Right renal pelvis (tissue), 4 donors: ENCODE results near the gene STARD9. TPM values are rescaled to one million over a fixed set of nuclear protein-coding genes. Genes with fewer than 3 reads are reported as not detected.
"Not testable (repeated sequence)": the region's sequence is repeated elsewhere in the genome, so short reads cannot be mapped to it uniquely, and the experiment has no call there.

Source experiments
- DNase-seq, 4 donors: peaks; one replicate each; pipeline ENCODE4 v3.0.0-alpha.2; 2013; ENCODE audit warnings: low read depth in 4 of 4, low spot score in 3 of 4, missing footprints in 1 of 4
- polyA plus RNA-seq, 4 donors: library from polyadenylated mRNA; unstranded; fragments of 120-200 nt; gene quantifications; one replicate each; pipeline ENCODE4 v1.2.1, GENCODE V29; 2013; ENCODE audit not compliant: insufficient read length in 4 of 4

STARD9 gene
- polyA plus RNA-seq: 10 to 100 TPM in 1 of 4 donors, 1 to 10 TPM in 3; 8.0 to 10.2 (median 8.4) TPM

GRCh38 chr15:42575188-42576039, at the start of gene STARD9:
TSS of gene STARD9 (plus strand) at chr15:42575606. CDS start at chr15:42575716, 110 bp downstream.
- peak; percentile 94 to 97 (median 95) for DNase-seq

DNA sequence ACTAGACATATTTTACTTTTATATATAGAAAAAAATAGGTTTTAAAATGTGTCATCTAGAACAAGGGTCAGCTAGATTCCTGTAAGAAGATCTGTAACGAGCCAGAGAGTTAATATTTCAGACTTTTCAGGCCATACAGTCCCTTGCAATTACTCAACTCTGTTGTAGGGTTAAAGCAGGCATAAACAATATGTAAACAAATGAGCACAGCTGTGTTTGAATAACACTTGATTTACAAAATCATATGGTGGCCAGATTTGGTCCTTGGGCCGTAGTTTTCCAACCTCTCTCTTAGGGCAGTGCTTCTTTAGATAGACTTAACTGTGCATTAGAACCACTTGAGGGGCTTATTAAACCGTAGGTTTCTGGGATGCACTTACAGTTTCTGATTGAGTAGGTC, 46.4 kb upstream of the STARD9 start:
- DNase-seq: no peak

DNA sequence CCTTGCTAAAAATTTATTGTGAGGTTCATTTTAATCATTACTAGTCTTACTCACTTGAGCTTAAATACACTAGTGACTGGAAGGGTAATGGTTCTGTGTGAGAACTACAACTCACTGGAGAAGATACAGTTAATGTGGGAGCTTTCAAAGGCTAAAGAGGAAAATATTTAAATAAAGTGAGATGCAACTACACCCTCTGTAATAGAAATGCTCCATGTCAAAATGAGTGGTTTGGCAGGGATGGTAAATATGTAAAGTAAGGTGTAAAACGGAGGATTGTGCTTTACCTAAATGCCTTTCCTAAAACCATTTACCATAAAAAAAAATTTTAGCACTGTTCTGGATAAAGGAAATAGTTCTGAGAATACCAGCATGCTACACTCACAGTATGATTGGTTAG, 42.2 kb upstream of the STARD9 start:
- DNase-seq: no peak

GRCh38 chr15:42544853-42545629, 30.4 kb upstream of the STARD9 start:
- no peak for DNase-seq

GRCh38 chr15:42547918-42548248, 27.5 kb upstream of the STARD9 start:
- no peak for DNase-seq

- DNase-seq: peak; percentile 73 to 90 (median 78)
These were observed 27.0 kb upstream of the STARD9 start, which contains the start of the genes HAUS2 and LRRC57 for GRCh38 chr15:42548249-42549031. TSS of gene HAUS2 (plus strand) at chr15:42548838. CDS start at chr15:42548873, 35 bp downstream. TSS of gene LRRC57 (minus strand) at chr15:42548793. CDS start at chr15:42548434, 359 bp downstream.

- DNase-seq: peak in 1 of 4 donors; percentile 23
These were observed 26.3 kb upstream of the STARD9 start for GRCh38 chr15:42549032-42549491.

- no peak for DNase-seq
These were observed 25.5 kb upstream of the STARD9 start for GRCh38 chr15:42549741-42550392.

- no peak for DNase-seq
These were observed 21.9 kb upstream of the STARD9 start for GRCh38 chr15:42553554-42553953.

GRCh38 chr15:42556550-42557207, 18.7 kb upstream of the STARD9 start:
- not testable (repeated sequence) for DNase-seq

DNA sequence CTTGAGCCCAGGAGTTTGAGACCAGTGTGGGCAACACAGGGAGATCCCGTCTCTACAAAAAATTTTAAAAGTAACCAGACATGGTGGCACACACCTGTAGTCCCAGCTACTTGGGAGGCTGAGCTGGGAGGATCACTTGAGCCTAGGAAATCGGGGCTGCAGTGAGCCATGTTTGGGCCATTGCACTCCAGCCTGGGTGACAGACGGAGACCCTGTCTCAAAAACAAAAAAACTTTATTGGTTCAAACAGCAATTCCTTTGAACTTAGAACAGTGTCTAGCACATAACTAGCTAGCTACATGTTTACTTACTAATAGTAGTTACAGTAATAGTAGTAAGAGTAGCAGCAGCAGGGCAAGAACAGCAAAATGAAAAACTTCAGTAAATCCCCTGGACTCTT, 16.7 kb upstream of the STARD9 start:
- DNase-seq: no peak

DNA sequence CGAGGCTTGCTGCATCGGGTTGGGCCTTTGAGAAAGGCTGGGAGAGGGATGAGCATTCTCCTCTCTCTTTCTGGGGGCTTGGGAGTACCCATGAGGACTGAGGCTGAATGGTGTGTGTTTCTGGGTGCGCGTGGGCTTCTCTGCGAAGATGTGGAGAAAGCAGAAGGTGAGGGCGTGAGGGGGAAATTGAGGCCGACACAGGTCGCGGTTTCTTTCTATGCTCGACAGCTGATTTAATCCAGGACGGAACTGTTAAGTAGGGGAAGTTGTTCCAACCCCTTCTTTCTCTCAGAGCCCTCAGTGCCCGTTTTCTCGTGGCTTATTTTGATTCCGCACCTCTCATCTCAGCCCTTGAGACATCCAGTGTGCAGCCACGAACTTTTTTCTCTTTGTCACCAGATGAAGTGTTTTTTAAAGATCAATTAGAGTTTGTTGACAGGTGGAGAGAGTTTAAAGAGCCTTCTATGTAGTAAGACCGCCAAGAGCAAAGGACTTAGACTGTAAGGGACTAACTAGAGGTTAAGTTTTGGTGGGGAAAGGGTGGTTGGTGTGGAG, 711 bp downstream of the STARD9 start:
- DNase-seq: no peak

- DNase-seq: no peak
These were observed 1.4 kb downstream of the STARD9 start for GRCh38 chr15:42576776-42577175.

- DNase-seq: no peak
These were observed 2.2 kb downstream of the STARD9 start for GRCh38 chr15:42577514-42578031.

GRCh38 chr15:42578984-42579537, 3.7 kb downstream of the STARD9 start:
- no peak for DNase-seq

- peak; percentile 64 to 77 (median 67) for DNase-seq
These were observed 5.9 kb downstream of the STARD9 start for GRCh38 chr15:42581272-42581730.

DNA sequence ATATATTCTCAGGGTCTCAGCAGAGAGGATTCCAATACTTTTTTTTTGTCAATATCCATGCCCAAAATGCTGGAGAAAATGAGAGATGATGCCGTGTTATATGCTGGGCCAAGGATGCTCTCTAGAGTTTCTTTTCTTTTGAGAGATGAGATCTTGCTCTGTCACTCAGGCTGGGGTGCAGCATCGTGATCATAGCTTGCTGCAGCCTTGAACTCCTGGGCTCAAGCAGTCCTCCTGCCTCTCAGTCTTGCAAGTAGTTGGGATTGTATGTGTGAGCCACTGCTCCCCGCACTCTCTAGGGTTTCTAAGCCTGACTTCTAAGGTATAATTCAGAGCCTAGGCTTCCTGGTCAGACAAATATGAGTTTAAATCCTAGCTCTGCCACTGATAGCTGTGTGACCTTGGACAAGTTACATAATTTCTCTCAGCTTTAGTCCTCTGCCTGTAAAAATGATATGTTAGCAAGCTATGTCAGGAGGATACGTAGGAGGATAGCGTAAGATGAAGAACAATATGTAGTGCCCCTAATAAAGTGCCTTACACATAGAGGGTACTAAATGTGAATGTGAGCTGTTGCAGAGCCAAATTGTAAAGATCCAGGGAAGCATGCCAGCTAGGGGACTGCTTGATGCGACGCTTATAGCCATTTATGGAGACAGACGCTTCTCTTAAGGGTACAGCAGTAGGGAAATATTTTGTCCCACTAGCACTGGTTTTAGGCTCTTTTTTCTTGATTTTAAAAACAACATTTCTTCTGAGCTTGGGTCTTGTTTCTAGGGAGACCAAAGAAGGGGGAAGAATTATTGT, 7.4 kb downstream of the STARD9 start:
- DNase-seq: no peak
